Activated CD8-positive, alpha-beta memory T cell treated with anti-CD3 and anti-CD28 coated beads, Interleukin-2, amount 50 U/mL, for 24 hours (primary cell): ENCODE results near the gene SDSL.

ENCODE experiments used
- DNase-seq: peaks from one replicate; pipeline ENCODE4 v3.0.0-alpha.2; 2020; ENCODE audit errors: extremely low read depth

SDSL gene

GRCh38 chr12:113468365-113469223 lies 46.4 kb downstream of the SDSL start:
- DNase-seq = no peak

GRCh38 chr12:113469224-113469948 lies 47.2 kb downstream of the SDSL start:
- DNase-seq = no peak

DNA sequence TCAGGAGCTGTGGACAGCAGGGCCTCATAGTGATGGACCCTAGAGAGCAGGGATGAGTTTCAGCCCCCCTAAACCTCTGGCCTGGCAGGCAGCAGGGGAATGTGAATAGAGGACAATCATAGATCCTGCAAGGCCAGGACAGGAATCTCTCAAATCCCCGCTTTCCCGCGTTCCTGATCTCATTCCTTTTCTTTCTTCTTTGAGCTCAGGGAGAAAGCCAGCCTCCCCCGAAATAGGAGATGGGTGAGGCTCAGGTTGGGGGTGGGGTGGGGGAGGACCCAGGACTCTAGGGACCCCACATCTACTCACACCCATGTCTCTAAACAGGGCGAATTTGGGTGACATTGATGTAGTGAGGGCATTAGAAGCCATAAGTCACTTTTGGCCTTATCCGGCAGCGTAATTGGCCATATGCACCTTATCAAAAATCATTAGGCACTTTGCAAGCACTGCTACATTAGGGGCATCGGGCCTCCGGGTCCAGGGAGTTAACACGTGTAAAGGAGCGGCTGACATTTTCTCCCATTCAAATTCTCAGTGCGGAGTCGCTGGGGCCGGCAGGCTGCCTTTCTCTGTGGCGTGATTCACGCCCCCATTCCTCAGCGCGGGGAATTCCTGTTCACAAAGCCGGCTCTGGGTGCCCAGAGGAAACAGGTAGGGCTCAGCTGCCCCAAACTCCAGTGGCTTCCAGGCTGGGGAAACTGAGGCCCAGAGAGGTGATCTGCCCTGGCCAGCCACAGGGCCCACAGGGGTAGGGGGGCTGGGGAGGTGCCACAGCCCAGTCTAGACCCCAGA lies 48.0 kb downstream of the SDSL start:
- no peak for DNase-seq

GRCh38 chr12:113470871-113471618 lies 48.9 kb downstream of the SDSL start:
- no peak for DNase-seq

GRCh38 chr12:113471619-113472171 lies 49.5 kb downstream of the SDSL start, which contains the start of gene LHX5:
Gene LHX5 (minus strand): TSS chr12:113471871. CDS start chr12:113471498, 373 bp downstream.
- no peak for DNase-seq

GRCh38 chr12:113472191-113473121 lies 50.3 kb downstream of the SDSL start:
- no peak for DNase-seq

DNA sequence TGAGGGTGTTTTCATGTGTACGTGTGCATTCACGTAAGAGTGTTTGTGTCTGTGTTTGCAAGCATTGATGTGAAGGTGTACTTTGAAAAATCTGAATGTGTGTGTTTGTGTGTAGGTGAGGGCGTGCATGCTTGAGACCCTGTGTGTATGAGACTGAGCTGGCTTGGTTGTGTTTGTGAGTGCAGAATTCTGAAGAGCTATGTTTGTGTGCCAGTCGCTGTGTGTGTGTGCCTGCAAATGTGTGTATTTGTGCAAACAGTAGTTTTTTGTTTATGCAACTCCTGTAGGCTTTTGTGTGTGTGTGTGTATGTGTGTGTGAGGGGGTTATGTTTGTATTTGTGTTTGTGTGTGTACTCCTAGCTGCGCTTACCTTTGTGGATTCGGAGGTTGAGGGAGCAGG lies 51.2 kb downstream of the SDSL start:
- no peak for DNase-seq

DNA sequence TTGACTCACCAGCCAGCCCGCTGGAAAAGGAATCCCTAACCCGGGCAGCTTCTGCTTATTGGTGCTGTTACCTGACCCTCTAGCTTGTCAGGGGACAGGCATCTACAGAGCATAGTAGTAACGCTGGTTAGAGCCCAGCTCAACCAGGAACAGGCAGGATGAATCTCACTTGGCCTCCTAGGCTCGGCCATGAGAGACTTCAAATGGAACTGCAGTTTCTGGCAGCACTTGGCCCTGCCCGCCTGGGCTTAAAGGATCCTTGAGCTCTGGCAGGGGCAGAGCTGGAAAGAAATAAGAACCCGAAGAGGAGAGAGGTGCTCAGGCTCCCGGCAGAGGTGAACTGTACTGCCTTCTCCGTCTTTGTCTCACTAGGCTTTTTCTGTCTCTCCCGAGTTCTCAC lies 51.8 kb downstream of the SDSL start:
- no peak for DNase-seq

DNA sequence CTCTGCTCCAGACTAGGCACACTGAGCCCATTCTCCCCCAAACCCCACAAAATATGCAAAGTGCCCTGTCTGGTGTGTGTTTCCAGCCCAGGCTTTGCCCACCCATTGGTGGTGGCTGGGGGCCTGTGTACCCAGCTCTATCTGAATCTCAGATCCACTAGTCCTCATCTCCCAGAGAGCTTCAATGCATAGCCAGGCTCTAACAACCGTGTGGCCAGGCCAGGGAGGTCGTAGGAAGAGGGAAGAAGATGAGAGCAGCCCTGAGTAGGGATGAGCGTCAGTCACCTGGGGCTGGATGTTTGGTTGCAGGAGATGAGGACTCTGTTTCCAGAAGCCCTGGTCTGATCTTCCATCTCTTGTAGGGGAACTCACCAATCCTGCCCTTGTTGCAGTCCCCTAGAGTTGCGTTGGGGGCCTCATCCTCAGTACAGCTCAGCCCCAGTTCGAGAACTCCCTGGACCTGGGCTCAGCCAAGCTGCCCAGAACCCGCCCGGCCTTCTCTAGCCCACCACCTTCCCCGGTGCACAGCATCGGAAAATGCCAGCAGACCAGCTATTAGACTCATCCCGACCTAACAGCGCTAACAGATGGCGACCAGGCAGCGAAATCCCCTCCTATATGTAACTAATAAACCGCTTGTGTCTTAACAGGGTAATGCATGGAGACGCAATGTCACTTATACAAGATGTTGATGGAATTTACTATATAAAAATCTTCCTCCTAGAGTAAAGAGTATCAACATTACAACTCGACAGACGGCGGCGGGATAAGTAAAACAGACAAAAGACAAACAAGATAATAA lies 52.7 kb downstream of the SDSL start:
- DNase-seq = no peak

DNA sequence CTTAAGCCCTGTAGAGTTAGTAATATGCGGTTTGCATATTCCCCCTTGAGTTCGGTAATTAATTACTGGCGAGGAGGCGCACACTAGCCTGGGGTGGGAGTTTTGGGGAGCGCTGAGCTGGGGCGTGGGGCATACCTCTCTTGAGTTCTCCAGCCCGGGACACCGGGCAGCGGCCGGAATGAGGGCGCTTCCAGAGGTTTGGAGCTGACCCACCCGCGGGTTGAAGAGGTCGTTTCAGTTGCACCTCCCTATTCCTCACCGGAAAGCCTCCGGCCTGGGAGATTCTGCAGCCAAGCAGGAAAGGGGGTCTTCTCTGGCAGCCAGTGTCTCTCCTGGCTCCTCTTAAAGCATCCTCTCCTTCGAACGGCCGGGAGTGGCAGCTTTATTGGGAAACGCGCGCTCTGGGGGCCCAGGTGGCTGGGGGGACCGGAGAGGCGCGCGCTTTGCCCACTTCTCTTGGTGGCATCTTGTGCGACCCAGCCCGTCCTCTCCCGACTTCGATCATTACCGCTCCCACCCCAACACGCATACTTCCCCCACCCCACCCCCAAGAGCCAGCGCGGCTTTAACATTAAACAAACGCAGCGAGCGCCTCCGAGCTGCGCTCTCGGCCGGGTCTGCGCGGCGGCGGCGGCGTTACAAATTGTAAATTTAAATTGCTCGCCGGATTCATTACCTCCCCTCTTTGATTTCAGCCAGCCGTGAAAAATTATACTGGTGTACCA lies 53.4 kb downstream of the SDSL start:
- DNase-seq = no peak

DNA sequence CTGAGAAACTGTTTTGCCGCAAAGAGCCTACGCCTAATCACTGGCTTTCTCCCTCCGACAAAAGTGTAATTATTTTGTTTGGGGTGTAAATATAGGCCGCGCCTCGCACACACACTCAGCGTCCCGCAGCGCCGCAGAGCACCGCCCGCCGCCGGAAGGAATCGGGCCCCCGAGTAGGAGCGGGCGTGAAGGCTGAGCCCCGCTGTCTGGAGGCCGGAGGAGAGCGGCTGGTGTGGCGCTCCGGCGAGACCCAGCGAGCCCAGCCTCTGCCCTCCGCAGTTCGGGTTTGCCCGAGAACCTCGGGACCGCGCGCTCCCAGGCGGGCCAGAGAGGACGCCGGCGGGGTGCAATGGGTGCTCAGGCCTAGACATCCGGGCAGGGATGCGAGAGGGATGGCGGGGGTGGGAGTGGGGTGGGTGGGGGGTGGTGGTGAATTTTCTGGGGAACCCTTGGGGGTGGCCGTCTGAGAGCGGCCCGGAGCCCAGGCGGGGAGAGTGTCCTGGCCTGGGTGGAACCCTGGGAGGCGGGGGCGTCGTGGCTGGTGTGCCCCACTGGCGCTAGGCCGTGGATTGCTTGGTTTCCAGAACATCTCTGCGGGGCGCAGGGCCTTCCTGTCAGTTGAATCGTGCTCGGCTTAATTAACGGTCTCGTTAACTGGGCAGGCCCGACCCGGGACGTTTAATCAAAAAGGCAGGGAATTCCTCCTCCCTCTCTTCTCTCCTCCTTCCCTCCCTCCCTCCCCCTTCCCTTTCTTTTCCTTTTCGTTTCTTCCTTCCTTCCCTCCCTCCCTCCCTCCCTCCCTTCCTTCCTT lies 54.2 kb downstream of the SDSL start:
- DNase-seq = no peak

- no peak for DNase-seq
Measured at GRCh38 chr12:113477171-113477841, 55.1 kb downstream of the SDSL start.

GRCh38 chr12:113477842-113478215 lies 55.6 kb downstream of the SDSL start:
- no peak for DNase-seq

DNA sequence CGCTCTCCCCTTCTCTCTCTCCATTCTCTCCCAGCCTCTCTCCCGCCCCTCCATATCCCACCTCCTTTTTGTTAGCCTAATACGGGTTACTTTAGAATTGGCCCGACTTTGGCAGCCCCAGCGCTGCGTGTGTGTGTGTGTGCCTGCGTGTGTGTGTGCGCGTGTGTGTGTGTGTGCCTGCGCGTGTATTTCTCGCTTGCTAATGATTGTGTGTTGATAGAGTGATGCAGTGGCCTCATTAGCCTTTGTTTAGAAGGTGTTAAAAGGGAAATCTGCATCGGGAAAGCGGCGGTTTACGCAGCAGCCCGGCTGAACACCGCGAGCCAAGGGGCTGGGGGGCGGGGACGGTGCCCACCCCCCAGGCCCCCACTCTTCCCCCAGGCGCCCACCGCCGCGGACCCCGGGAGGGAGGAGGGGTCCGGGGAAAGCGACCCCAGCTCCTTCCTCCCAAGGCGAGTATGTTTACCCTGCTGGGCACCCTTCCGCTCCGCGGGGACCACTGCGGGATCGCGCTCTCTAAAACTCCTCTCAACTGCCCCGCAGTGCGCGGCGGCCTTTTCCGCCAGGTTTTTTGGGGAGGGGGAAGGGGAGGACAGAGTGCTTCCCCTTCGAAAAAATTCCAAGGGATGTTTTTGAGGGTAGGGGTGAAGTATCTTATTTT lies 56.3 kb downstream of the SDSL start:
- no peak for DNase-seq

DNA sequence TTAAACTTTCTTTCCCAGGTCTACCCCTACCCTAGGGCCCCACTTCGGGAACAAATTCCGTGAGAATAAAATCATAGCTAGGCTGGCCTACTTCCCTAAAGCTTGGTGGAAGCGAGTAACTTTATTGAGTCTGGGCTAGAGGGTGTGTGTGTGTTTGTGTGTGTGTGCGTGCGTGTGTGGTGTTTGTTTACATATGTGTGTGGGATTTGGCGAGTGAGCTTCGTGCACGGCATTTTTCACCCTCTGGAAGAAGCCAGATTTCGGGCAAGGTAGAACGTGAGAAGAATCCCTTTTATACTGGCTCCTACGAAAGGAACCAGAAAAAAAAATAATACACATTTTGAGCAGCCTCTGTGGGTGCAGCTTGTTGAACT lies 57.0 kb downstream of the SDSL start:
- no peak for DNase-seq

GRCh38 chr12:113479590-113480335 lies 57.6 kb downstream of the SDSL start:
- DNase-seq = no peak
